Skeletal muscle tissue (tissue), 4 donors: ENCODE data around the gene ARFGEF3. TPM values are rescaled to one million over a fixed set of nuclear protein-coding genes. Genes with fewer than 3 reads are reported as not detected.
"Not testable (repeated sequence)": the region's sequence is repeated elsewhere in the genome, so short reads cannot be mapped to it uniquely, and the experiment has no call there.

Experiments used
- H3K27ac ChIP-seq: one replicate; pipeline ENCODE4 v1.7.0; 2013; ENCODE audit warnings: mild to moderate bottlenecking, low read depth, low read length, inconsistent platforms
- H3K27me3 ChIP-seq, 3 donors: one replicate each; pipeline ENCODE4 v1.7.0; 2013; ENCODE audit warnings: low read length in 3 of 3; ENCODE audit not compliant: control insufficient read depth in 3 of 3, insufficient read depth in 3 of 3
- H3K36me3 ChIP-seq, 3 donors: one replicate each; pipeline ENCODE4 v1.7.0; 2013; ENCODE audit warnings: low read length in 3 of 3; ENCODE audit not compliant: control insufficient read depth in 3 of 3, insufficient read depth in 3 of 3
- H3K4me1 ChIP-seq, 3 donors: one replicate each; pipeline ENCODE4 v1.7.0; 2013; ENCODE audit warnings: low read length in 3 of 3, mild to moderate bottlenecking in 3 of 3; ENCODE audit not compliant: control insufficient read depth in 3 of 3, insufficient read depth in 3 of 3
- H3K4me3 ChIP-seq, 3 donors: one replicate each; pipeline ENCODE4 v1.7.0; 2013; ENCODE audit warnings: low read length in 3 of 3
- H3K9ac ChIP-seq, 3 donors: one replicate each; pipeline ENCODE4 v1.7.0; 2013; ENCODE audit warnings: low read length in 3 of 3, mild to moderate bottlenecking in 3 of 3, moderate library complexity in 2 of 3, low read depth in 1 of 3
- H3K9me3 ChIP-seq, 3 donors: one replicate each; pipeline ENCODE4 v1.7.0; 2013; ENCODE audit warnings: low read length in 3 of 3; ENCODE audit not compliant: control insufficient read depth in 3 of 3
- total RNA-seq: library from RNA; depleted of rRNA; stranded (reverse); fragments of >200 nt; gene quantifications from one replicate; pipeline ENCODE4 v1.2.3, GENCODE V29; 2014
- donor health status: Osteomylitis.

ARFGEF3 gene
- total RNA-seq, 1 donor from 2014 or later, result 1.0 TPM

- Histone ChIP-seq H3K4me3 (no peak overlapping the region), H3K27me3 (no peaks in the 10 kb centered on the region), H3K9me3 (no peaks in the 10 kb centered on the region), H3K36me3 (no peaks in the 10 kb centered on the region), H3K4me1 (no peaks in the 10 kb centered on the region), H3K9ac (no peak overlapping the region), H3K27ac (no peak overlapping the region)
Measured at GRCh38 chr6:138287144-138287955, 125.6 kb downstream of the ARFGEF3 start.

DNA sequence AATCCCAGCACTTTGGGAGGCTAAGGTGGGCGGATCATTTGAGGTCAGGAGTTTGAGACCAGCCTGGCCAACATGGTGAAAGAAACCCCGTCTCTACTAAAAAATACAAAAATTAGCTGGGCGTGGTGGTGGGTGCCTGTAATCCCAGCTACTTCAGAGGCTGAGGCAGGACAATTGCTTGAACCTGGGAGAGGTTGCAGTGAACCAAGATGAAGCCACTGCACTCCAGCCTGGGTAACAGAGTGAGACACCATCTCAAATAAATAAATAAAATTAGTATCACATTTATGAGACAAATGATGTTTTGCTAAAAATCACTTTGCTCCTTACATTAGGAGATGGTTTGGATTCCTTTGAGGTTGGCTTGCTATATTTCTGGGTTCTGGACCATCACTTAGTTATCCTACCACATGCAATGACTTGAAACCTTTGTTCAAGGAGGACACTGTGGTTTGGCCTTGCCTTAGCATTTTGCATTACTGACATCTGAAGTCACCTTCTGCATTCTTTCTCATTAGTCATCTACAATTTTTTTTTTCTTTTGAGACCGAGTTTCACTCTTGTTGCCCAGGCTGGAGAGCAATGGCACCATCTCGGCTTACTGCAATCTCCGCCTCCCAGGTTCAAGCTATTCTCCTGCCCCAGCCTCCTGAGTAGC, 126.8 kb downstream of the ARFGEF3 start:
- H3K27me3 ChIP-seq, H3K9ac ChIP-seq, H3K4me1 ChIP-seq: not testable (repeated sequence)

GRCh38 chr6:138289739-138290138, 128.0 kb downstream of the ARFGEF3 start:
- Histone ChIP-seq H3K9ac (no peak overlapping the region), H3K9me3 (no peaks in the 10 kb centered on the region), H3K4me1 (peaks cover 0 to 10% (median 4%) of the 10 kb centered on the region in 3 donors), H3K27me3 (no peaks in the 10 kb centered on the region), H3K4me3 (no peak overlapping the region), H3K36me3 (no peaks in the 10 kb centered on the region), H3K27ac (no peak overlapping the region)

More for the DNA sequence above, 126.8 kb downstream of the ARFGEF3 start:
- not testable (repeated sequence) for H3K9me3 ChIP-seq, H3K36me3 ChIP-seq, H3K27ac ChIP-seq, H3K4me3 ChIP-seq

DNA sequence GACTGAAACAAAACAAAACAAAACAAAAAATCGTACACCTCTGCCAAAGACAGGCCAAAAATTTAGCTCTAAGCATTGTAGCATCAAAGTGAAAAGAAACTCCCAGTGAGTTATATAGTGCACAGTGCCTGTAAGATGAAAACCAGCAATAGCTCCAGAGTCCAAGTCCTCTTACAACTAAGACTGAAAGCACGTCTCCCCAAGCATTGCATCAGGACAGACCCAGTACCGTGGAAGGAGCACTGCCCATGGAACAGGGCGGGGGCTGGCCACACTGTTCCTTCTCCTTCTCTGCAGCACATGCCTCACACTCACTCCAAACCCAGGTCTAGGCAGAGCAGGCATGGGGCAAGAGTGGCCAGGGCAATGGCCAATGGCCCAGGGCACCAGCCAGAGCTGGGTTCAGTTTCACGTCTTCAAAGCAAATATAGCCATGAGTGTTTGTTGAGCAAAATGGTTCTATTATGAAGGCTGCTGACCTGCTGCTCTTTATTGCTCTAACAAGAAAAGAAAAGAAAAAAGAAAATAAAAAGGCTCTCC, 128.8 kb downstream of the ARFGEF3 start:
- Histone ChIP-seq H3K4me1 (peaks cover 0 to 10% (median 4%) of the 10 kb centered on the region in 3 donors), H3K9me3 (no peaks in the 10 kb centered on the region), H3K9ac (no peak overlapping the region), H3K4me3 (no peak overlapping the region), H3K36me3 (no peaks in the 10 kb centered on the region), H3K27me3 (no peaks in the 10 kb centered on the region), H3K27ac (no peak overlapping the region)

GRCh38 chr6:138291036-138291848, 129.5 kb downstream of the ARFGEF3 start:
- peaks cover 0 to 10% (median 4%) of the 10 kb centered on the region in 3 donors for H3K4me1 ChIP-seq
- H3K9me3 ChIP-seq, result no peaks in the 10 kb centered on the region
- H3K4me3 ChIP-seq, result no peak overlapping the region
- H3K27me3 ChIP-seq, result no peaks in the 10 kb centered on the region
- H3K36me3 ChIP-seq, result no peaks in the 10 kb centered on the region
- no peak overlapping the region for H3K9ac ChIP-seq
- H3K27ac ChIP-seq, result no peak overlapping the region

GRCh38 chr6:138291849-138292181, 130.1 kb downstream of the ARFGEF3 start:
- H3K27ac ChIP-seq, result no peak overlapping the region
- H3K4me1 ChIP-seq, result peaks cover 0 to 10% (median 4%) of the 10 kb centered on the region in 3 donors
- H3K9me3 ChIP-seq, result no peaks in the 10 kb centered on the region
- H3K27me3 ChIP-seq, result no peaks in the 10 kb centered on the region
- no peaks in the 10 kb centered on the region for H3K36me3 ChIP-seq
- H3K4me3 ChIP-seq, result no peak overlapping the region
- no peak overlapping the region for H3K9ac ChIP-seq

GRCh38 chr6:138292482-138292881, 130.7 kb downstream of the ARFGEF3 start:
- no peak overlapping the region for H3K27ac ChIP-seq
- no peak overlapping the region for H3K4me3 ChIP-seq
- H3K36me3 ChIP-seq, result no peaks in the 10 kb centered on the region
- H3K9ac ChIP-seq, result no peak overlapping the region
- peaks cover 0 to 10% (median 4%) of the 10 kb centered on the region in 3 donors for H3K4me1 ChIP-seq
- no peaks in the 10 kb centered on the region for H3K27me3 ChIP-seq
- no peaks in the 10 kb centered on the region for H3K9me3 ChIP-seq

- no peaks in the 10 kb centered on the region for H3K36me3 ChIP-seq
- no peaks in the 10 kb centered on the region for H3K27me3 ChIP-seq
- no peaks in the 10 kb centered on the region for H3K9me3 ChIP-seq
- H3K27ac ChIP-seq, result no peak overlapping the region
- H3K4me1 ChIP-seq, result peaks cover 0 to 10% (median 4%) of the 10 kb centered on the region in 3 donors
- H3K9ac ChIP-seq, result no peak overlapping the region
- H3K4me3 ChIP-seq, result no peak overlapping the region
Measured at GRCh38 chr6:138293428-138294395, 132.0 kb downstream of the ARFGEF3 start.

GRCh38 chr6:138296381-138296780, 134.6 kb downstream of the ARFGEF3 start:
- no peaks in the 10 kb centered on the region for H3K27me3 ChIP-seq
- no peak overlapping the region for H3K9ac ChIP-seq

More at GRCh38 chr6:138296381-138296780, 134.6 kb downstream of the ARFGEF3 start:
- H3K4me3 ChIP-seq, result no peak overlapping the region
- H3K27ac ChIP-seq, result no peak overlapping the region
- H3K36me3 ChIP-seq, result no peaks in the 10 kb centered on the region
- peaks cover 0 to 10% (median 4%) of the 10 kb centered on the region in 3 donors for H3K4me1 ChIP-seq
- no peaks in the 10 kb centered on the region for H3K9me3 ChIP-seq
